Measurements from ENCODE around the gene F10. TPM values are rescaled to one million over a fixed set of nuclear protein-coding genes. Genes with fewer than 3 reads are reported as not detected.
A peak's percentile ranks its signal among the peaks of the same experiment; 100 is the strongest.
"Not testable (repeated sequence)": the region's sequence is repeated elsewhere in the genome, so short reads cannot be mapped to it uniquely, and the experiment has no call there.

F10 gene
- total RNA-seq, 1 donor from 2014 or later = 8.9 TPM

GRCh38 chr13:113076681-113077401, 45.8 kb upstream of the F10 start:
- intact Hi-C loops (cut with DNase I) = no loop called here
- Histone ChIP-seq H3K4me1 (no peaks in the 10 kb centered on the region), H3K36me3 (peaks cover 45% of the 10 kb centered on the region), H3K27me3 (ENCODE audit: low read depth) (no peaks in the 10 kb centered on the region), H3K9me3 (no peaks in the 10 kb centered on the region), H3K4me3 (no peak overlapping the region), H3K27ac (no peak overlapping the region)
- no peak for TF ChIP-seq CTCF (IDR thresholded peaks at IDR 0.05)
- no peak for ATAC-seq
- DNase-seq = peak; percentile 41

- DNase-seq (peak; percentile 36), ATAC-seq (no peak)
- no peak overlapping the region for H3K27ac ChIP-seq
- H3K4me3 ChIP-seq = no peak overlapping the region
- no peaks in the 10 kb centered on the region for H3K4me1 ChIP-seq
- no peaks in the 10 kb centered on the region for H3K9me3 ChIP-seq
- H3K36me3 ChIP-seq = peaks cover 45% of the 10 kb centered on the region
- no peak for TF ChIP-seq CTCF (IDR thresholded peaks at IDR 0.05)
- H3K27me3 ChIP-seq (ENCODE audit: low read depth) = no peaks in the 10 kb centered on the region
- intact Hi-C loops (cut with DNase I) = no loop called here
These were observed 45.0 kb upstream of the F10 start for GRCh38 chr13:113077566-113077952.

- DNase-seq = peak; percentile 35
- H3K36me3 ChIP-seq = peaks cover 45% of the 10 kb centered on the region
- intact Hi-C loops (cut with DNase I) = no loop called here
These were observed 44.4 kb upstream of the F10 start for GRCh38 chr13:113077953-113078901.

GRCh38 chr13:113078902-113079780, 43.5 kb upstream of the F10 start:
- DNase-seq (peak; percentile 20), ATAC-seq (no peak)
- no peaks in the 10 kb centered on the region for H3K9me3 ChIP-seq
- peaks cover 42% of the 10 kb centered on the region for H3K36me3 ChIP-seq
- no peak overlapping the region for H3K27ac ChIP-seq
- TF ChIP-seq CTCF (IDR thresholded peaks at IDR 0.05) = no peak
- no peaks in the 10 kb centered on the region for H3K27me3 ChIP-seq (ENCODE audit: low read depth)
- intact Hi-C loops (cut with DNase I) = no loop called here
- H3K4me3 ChIP-seq = no peak overlapping the region
- H3K4me1 ChIP-seq = no peaks in the 10 kb centered on the region

More at GRCh38 chr13:113077953-113078901, 44.4 kb upstream of the F10 start:
- Histone ChIP-seq H3K27me3 (ENCODE audit: low read depth) (no peaks in the 10 kb centered on the region), H3K27ac (no peak overlapping the region), H3K9me3 (no peaks in the 10 kb centered on the region), H3K4me1 (no peaks in the 10 kb centered on the region), H3K4me3 (no peak overlapping the region)
- ATAC-seq = no peak
- TF ChIP-seq CTCF (IDR thresholded peaks at IDR 0.05) = no peak

- DNase-seq = peak; percentile 14
- H3K4me1 ChIP-seq; H3K4me3 ChIP-seq; H3K27me3 ChIP-seq (ENCODE audit: low read depth); H3K9me3 ChIP-seq; intact Hi-C loops (cut with DNase I); ATAC-seq; H3K27ac ChIP-seq: not testable (repeated sequence)
- H3K36me3 ChIP-seq = peaks cover 42% of the 10 kb centered on the region
These were observed 42.9 kb upstream of the F10 start for GRCh38 chr13:113079781-113080080.
